Measurements from ENCODE around the gene ZNF70. TPM values are rescaled to one million over a fixed set of nuclear protein-coding genes. Genes with fewer than 3 reads are reported as not detected.

ZNF70 gene
- total and polyA plus RNA-seq, 2 of the 13 experiments (the other 11 are each of a cell fraction or from before 2014, with no cell fraction given) = 0.62 to 3.6 TPM

- TF ChIP-seq SMAD1 (CRISPR knock-in tag; IDR thresholded peaks at IDR 0.05; ENCODE audit: borderline replicate concordance, low read depth) (no peak), SETDB1 (CRISPR knock-in tag; IDR thresholded peaks at IDR 0.05; ENCODE audit: borderline replicate concordance) (no peak), ZNF572 (CRISPR knock-in tag; IDR thresholded peaks at IDR 0.05) (no peak), ZNF747 (CRISPR knock-in tag; IDR thresholded peaks at IDR 0.05; ENCODE audit: borderline replicate concordance) (no peak), ZNF292 (CRISPR knock-in tag; IDR thresholded peaks at IDR 0.05; ENCODE audit: borderline replicate concordance, low read depth) (peak; percentile 83; the same call in 1 of the 2 replicates), GRHL1 (CRISPR knock-in tag; conservative IDR thresholded peaks at IDR 0.05) (no peak), XBP1 (CRISPR knock-in tag; IDR thresholded peaks at IDR 0.05) (no peak), TCF7L2 (IDR thresholded peaks at IDR 0.05; ENCODE audit: low read depth, low read length) (no peak), ELF3 (CRISPR knock-in tag; IDR thresholded peaks at IDR 0.05) (peak; percentile 58), ZBTB21 (CRISPR knock-in tag; IDR thresholded peaks at IDR 0.05) (no peak), POGK (CRISPR knock-in tag; conservative IDR thresholded peaks at IDR 0.05) (peak; percentile 77; the same call in 1 of the 2 replicates), GTF3A (CRISPR knock-in tag; conservative IDR thresholded peaks at IDR 0.05) (0 out of 2 replicates have a peak, but pooled peaks have one; percentile 4), PBX2 (CRISPR knock-in tag; IDR thresholded peaks at IDR 0.05) (peak; percentile 48), ZBTB7B (CRISPR knock-in tag; IDR thresholded peaks at IDR 0.05) (peak; percentile 97), TAF15 (IDR thresholded peaks at IDR 0.05; ENCODE audit: low read depth, low read length, poor library complexity, severe bottlenecking) (no peak), ZNF713 (CRISPR knock-in tag; IDR thresholded peaks at IDR 0.05) (no peak), MAFK (conservative IDR thresholded peaks at IDR 0.05 in 1 of 2, IDR thresholded peaks at IDR 0.05 in 1 of 2; ENCODE audit: low read length in 2 of 2) (no peak), ZNF777 (CRISPR knock-in tag; IDR thresholded peaks at IDR 0.05) (no peak), SAP130 (CRISPR knock-in tag; IDR thresholded peaks at IDR 0.05; ENCODE audit: low read depth) (peak; percentile 96), TEAD3 (CRISPR knock-in tag; optimal IDR thresholded peaks at IDR 0.05; ENCODE audit: borderline replicate concordance) (peak; percentile 78), ZNF207 (IDR thresholded peaks at IDR 0.05; ENCODE audit: borderline replicate concordance) (no peak), ZNF567 (CRISPR knock-in tag; IDR thresholded peaks at IDR 0.05; ENCODE audit: borderline replicate concordance) (no peak; the same call in 1 of the 2 replicates), TBL1XR1 (IDR thresholded peaks at IDR 0.05; ENCODE audit: borderline replicate concordance, low read length, partially characterized antibody) (peak; percentile 38), FOXP1 (IDR thresholded peaks at IDR 0.05) (peak; percentile 40; the same call in 1 of the 2 replicates), FOXP1 (CRISPR knock-in tag; IDR thresholded peaks at IDR 0.05) (peak; percentile 93), ZBTB25 (CRISPR knock-in tag; IDR thresholded peaks at IDR 0.05) (peak; percentile 37; the same call in 1 of the 2 replicates)
These were observed 23.4 kb upstream of the ZNF70 start (continued) for GRCh38 chr22:23774114-23774921.
